MCF 10A (cell line): ENCODE results near the gene IL9R. TPM values are rescaled to one million over a fixed set of nuclear protein-coding genes. Genes with fewer than 3 reads are reported as not detected.
"Not testable (repeated sequence)": the region's sequence is repeated elsewhere in the genome, so short reads cannot be mapped to it uniquely, and the experiment has no call there.

Source experiments
- BruUV-seq: library from RNA; stranded (reverse); fragments of 400-500 nt; replicated peaks from 2 replicates; lab custom pipeline; 2021; lab: Mats Ljungman, UMichigan
- CTCF ChIA-PET: fragments of 300-600 bp; sonication (Branson Sonifier 250); formaldehyde crosslinking; extraction: SDS; loops from one replicate; lab custom pipeline; 2021; ENCODE audit warnings: antibody characterized with exemption, inconsistent platforms; lab: Yijun Ruan, JAX
- POLR2A ChIA-PET: fragments of 300-600, 350-650 bp; sonication (Branson Sonifier 250); formaldehyde crosslinking; extraction: SDS; loops from one replicate; lab custom pipeline; 2020; ENCODE audit warnings: antibody characterized with exemption, inconsistent platforms; lab: Yijun Ruan, JAX
- DNase-seq: peaks from one replicate; pipeline ENCODE4 v3.0.0-alpha.2; 2018; ENCODE audit not compliant: unreplicated experiment
- H3K27ac Mint-ChIP-seq: one replicate; pipeline ENCODE4 v1.8.0; 2022; ENCODE audit warnings: mild to moderate bottlenecking, low read depth, mixed read lengths; ENCODE audit not compliant: unreplicated experiment
- H3K27me3 Mint-ChIP-seq: one replicate; pipeline ENCODE4 v1.8.0; 2022; ENCODE audit warnings: mixed read lengths; ENCODE audit not compliant: insufficient read depth, unreplicated experiment
- H3K36me3 Mint-ChIP-seq: one replicate; pipeline ENCODE4 v1.8.0; 2022; ENCODE audit warnings: mild to moderate bottlenecking, moderate library complexity, mixed read lengths; ENCODE audit not compliant: insufficient read depth, unreplicated experiment
- H3K4me1 Mint-ChIP-seq: one replicate; pipeline ENCODE4 v1.8.0; 2022; ENCODE audit warnings: mixed read lengths; ENCODE audit not compliant: insufficient read depth, unreplicated experiment
- H3K4me3 Mint-ChIP-seq: one replicate; pipeline ENCODE4 v1.8.0; 2022; ENCODE audit warnings: mild to moderate bottlenecking, moderate library complexity, mixed read lengths; ENCODE audit not compliant: unreplicated experiment
- H3K9me3 Mint-ChIP-seq: one replicate; pipeline ENCODE4 v1.8.0; 2022; ENCODE audit warnings: mixed read lengths; ENCODE audit not compliant: unreplicated experiment
- CTCF ChIP-seq: fragments of 200-600 bp; IDR thresholded peaks from one replicate; pipeline ENCODE4 v1.8.0; 2022; ENCODE audit warnings: antibody characterized with exemption, mild to moderate bottlenecking; ENCODE audit not compliant: unreplicated experiment
- intact Hi-C: fragments of 100-400 bp; cut with micrococcal nuclease; formaldehyde crosslinking; loops from 2 replicates; pipeline ENCODE4 v1.14.1; 2022
- total RNA-seq: library from RNA; stranded (reverse); gene quantifications from 2 replicates; pipeline ENCODE4 v1.2.3, GENCODE V29; 2022

Gene IL9R
- total RNA-seq, 1 experiment from 2014 or later: 0.23 TPM

- no peak overlapping the region for H3K27ac Mint-ChIP-seq
- no peaks in the 10 kb centered on the region for H3K36me3 Mint-ChIP-seq
- BruUV-seq: no TSS peak
- no peak for TF ChIP-seq CTCF
- intact Hi-C loops: no loop called here
- peaks cover 8% of the 10 kb centered on the region for H3K4me1 Mint-ChIP-seq
- H3K4me3 Mint-ChIP-seq: no peak overlapping the region
- H3K27me3 Mint-ChIP-seq: no peaks in the 10 kb centered on the region
- ChIA-PET POLR2A (no interaction called here), CTCF (no interaction called here)
- H3K9me3 Mint-ChIP-seq: no peaks in the 10 kb centered on the region
- no peak for DNase-seq
Measured at GRCh38 chrX:156004256-156004655, 6.8 kb downstream of the IL9R start.

GRCh38 chrX:156004740-156005139 is 7.2 kb downstream of the IL9R start:
- no peak overlapping the region for H3K4me3 Mint-ChIP-seq
- no peak for TF ChIP-seq CTCF
- CTCF ChIA-PET: no interaction called here
- no peaks in the 10 kb centered on the region for H3K27me3 Mint-ChIP-seq
- no peaks in the 10 kb centered on the region for H3K36me3 Mint-ChIP-seq
- intact Hi-C loops: no loop called here
- POLR2A ChIA-PET: no interaction called here
- peaks cover 8% of the 10 kb centered on the region for H3K4me1 Mint-ChIP-seq
- no peak for DNase-seq
- no peak overlapping the region for H3K27ac Mint-ChIP-seq
- BruUV-seq: no TSS peak
- no peaks in the 10 kb centered on the region for H3K9me3 Mint-ChIP-seq

- Mint-ChIP-seq H3K9me3 (no peaks in the 10 kb centered on the region), H3K4me3 (no peak overlapping the region), H3K36me3 (no peaks in the 10 kb centered on the region), H3K27ac (no peak overlapping the region), H3K4me1 (peaks cover 8% of the 10 kb centered on the region), H3K27me3 (no peaks in the 10 kb centered on the region)
- intact Hi-C loops: no loop called here
- no peak for DNase-seq
- TF ChIP-seq CTCF: no peak
- BruUV-seq: no TSS peak
- CTCF ChIA-PET: no interaction called here
- POLR2A ChIA-PET: no interaction called here
Measured at GRCh38 chrX:156005144-156005543, 7.6 kb downstream of the IL9R start.

GRCh38 chrX:156006468-156006867 is 9.0 kb downstream of the IL9R start:
- POLR2A ChIA-PET, H3K4me1 Mint-ChIP-seq, H3K27me3 Mint-ChIP-seq, H3K27ac Mint-ChIP-seq, H3K36me3 Mint-ChIP-seq, CTCF ChIA-PET, DNase-seq, H3K9me3 Mint-ChIP-seq, BruUV-seq, intact Hi-C loops, H3K4me3 Mint-ChIP-seq: not testable (repeated sequence)

GRCh38 chrX:156008379-156008778 is 10.9 kb downstream of the IL9R start:
- H3K27ac Mint-ChIP-seq, DNase-seq, H3K36me3 Mint-ChIP-seq, H3K9me3 Mint-ChIP-seq, intact Hi-C loops, H3K4me3 Mint-ChIP-seq, H3K4me1 Mint-ChIP-seq, H3K27me3 Mint-ChIP-seq, POLR2A ChIA-PET, CTCF ChIA-PET, BruUV-seq: not testable (repeated sequence)
